Muscle layer of duodenum (tissue), 2 donors: ENCODE data around the gene SLC29A3.
"Not testable (repeated sequence)": the region's sequence is repeated elsewhere in the genome, so short reads cannot be mapped to it uniquely, and the experiment has no call there.

ENCODE experiments used
- H3K27ac ChIP-seq: one replicate; pipeline ENCODE4 v1.7.0; 2013; ENCODE audit warnings: mild to moderate bottlenecking, low read length
- H3K27me3 ChIP-seq: one replicate; pipeline ENCODE4 v1.7.0; 2013; ENCODE audit warnings: low read depth, mild to moderate bottlenecking, control low read depth, low read length
- H3K36me3 ChIP-seq, 2 donors: one replicate each; pipeline ENCODE4 v1.7.0; 2013; ENCODE audit warnings: low read length in 2 of 2, control low read depth in 1 of 2, mild to moderate bottlenecking in 1 of 2; ENCODE audit not compliant: insufficient read depth in 2 of 2, control insufficient read depth in 1 of 2
- H3K4me1 ChIP-seq, 2 donors: one replicate each; pipeline ENCODE4 v1.7.0; 2013; ENCODE audit warnings: low read length in 2 of 2, mild to moderate bottlenecking in 2 of 2, control low read depth in 1 of 2, moderate library complexity in 1 of 2; ENCODE audit not compliant: insufficient read depth in 2 of 2, control insufficient read depth in 1 of 2
- H3K4me3 ChIP-seq, 2 donors: one replicate each; pipeline ENCODE4 v1.7.0; 2013; ENCODE audit warnings: low read length in 2 of 2, low read depth in 1 of 2, mild to moderate bottlenecking in 1 of 2
- H3K9me3 ChIP-seq, 2 donors: one replicate each; pipeline ENCODE4 v1.7.0; 2013; ENCODE audit warnings: low read length in 2 of 2, control low read depth in 1 of 2, mild to moderate bottlenecking in 1 of 2; ENCODE audit not compliant: control insufficient read depth in 1 of 2
- donor health status: healthy.

Gene SLC29A3

GRCh38 chr10:71351628-71352319 is 32.7 kb downstream of the SLC29A3 start:
- no peak overlapping the region for H3K27ac ChIP-seq
- peaks cover 12 to 16% of the 10 kb centered on the region in 2 donors for H3K36me3 ChIP-seq

DNA sequence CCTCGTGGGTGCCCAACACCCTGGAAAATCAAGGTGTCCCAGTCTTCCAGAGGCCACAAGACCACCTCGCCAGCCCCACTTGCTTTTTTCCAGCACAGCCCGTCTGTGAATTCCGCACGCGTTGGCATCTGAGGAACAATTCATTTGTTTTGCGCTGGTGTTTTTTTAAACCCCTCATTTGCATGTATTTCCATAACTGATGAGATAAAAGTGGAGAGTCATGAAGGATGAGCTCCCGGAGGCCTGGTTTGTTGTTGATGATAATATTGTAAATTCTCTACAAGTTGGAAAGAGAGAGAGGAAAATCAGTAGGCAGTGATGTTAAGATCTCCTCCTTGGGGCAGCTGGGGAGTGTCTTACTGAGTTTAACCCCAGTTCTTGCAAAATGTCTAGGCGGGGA is 34.6 kb downstream of the SLC29A3 start:
- Histone ChIP-seq H3K27me3 (no peaks in the 10 kb centered on the region), H3K9me3 (no peaks in the 10 kb centered on the region), H3K36me3 (peaks cover 12 to 23% of the 10 kb centered on the region in 2 donors), H3K4me1 (no peaks in the 10 kb centered on the region), H3K4me3 (no peak overlapping the region), H3K27ac (no peak overlapping the region)

More at GRCh38 chr10:71351628-71352319, 32.7 kb downstream of the SLC29A3 start:
- H3K9me3 ChIP-seq: no peaks in the 10 kb centered on the region
- no peaks in the 10 kb centered on the region for H3K4me1 ChIP-seq
- no peaks in the 10 kb centered on the region for H3K27me3 ChIP-seq
- no peak overlapping the region for H3K4me3 ChIP-seq

DNA sequence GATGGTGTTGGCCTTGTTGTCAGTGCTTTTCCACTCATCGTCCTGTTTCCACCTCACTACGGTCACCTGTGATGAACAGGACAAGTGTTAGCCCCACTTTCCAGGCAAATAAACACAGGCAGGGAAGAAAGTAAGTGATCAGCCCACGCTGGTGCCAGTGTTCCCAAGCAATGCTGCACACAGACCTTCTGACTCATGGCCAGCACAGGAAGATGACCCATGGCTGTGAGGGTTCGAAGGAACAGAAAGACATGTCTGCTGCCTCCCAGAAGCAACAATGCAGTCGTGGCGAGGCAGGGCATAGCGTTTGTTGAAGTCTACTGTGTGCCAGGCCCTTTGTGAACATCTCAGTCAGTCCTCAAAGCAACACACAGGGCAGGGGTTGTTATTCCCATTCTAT is 35.7 kb downstream of the SLC29A3 start:
- Histone ChIP-seq H3K4me1 (no peaks in the 10 kb centered on the region), H3K27ac (no peak overlapping the region), H3K27me3 (no peaks in the 10 kb centered on the region), H3K36me3 (peaks cover 12 to 23% of the 10 kb centered on the region in 2 donors), H3K4me3 (no peak overlapping the region), H3K9me3 (no peaks in the 10 kb centered on the region)

DNA sequence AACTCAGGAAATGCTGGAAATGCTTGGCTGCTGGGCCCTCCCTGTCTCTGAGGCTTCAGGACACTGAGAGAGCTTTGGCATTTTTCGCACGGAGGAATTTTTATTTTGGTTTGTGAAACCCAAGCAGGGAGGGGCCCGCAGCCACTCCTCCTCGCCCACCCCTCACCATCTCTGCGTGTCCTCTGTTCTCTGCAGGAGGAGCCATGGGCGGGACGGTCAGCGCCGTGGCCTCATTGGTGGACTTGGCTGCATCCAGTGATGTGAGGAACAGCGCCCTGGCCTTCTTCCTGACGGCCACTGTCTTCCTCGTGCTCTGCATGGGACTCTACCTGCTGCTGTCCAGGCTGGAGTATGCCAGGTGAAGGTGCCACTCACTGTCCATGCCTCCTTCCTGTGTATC is 36.8 kb downstream of the SLC29A3 start:
- Histone ChIP-seq H3K36me3 (peaks cover 12 to 23% of the 10 kb centered on the region in 2 donors), H3K27me3 (no peaks in the 10 kb centered on the region), H3K4me3 (no peak overlapping the region), H3K9me3 (no peaks in the 10 kb centered on the region), H3K27ac (no peak overlapping the region), H3K4me1 (no peaks in the 10 kb centered on the region)

- peaks cover 12 to 31% of the 10 kb centered on the region in 2 donors for H3K36me3 ChIP-seq
- no peak overlapping the region for H3K27ac ChIP-seq
- no peaks in the 10 kb centered on the region for H3K4me1 ChIP-seq
- no peak overlapping the region for H3K4me3 ChIP-seq
- no peaks in the 10 kb centered on the region for H3K9me3 ChIP-seq
- no peaks in the 10 kb centered on the region for H3K27me3 ChIP-seq
These were observed 38.8 kb downstream of the SLC29A3 start for GRCh38 chr10:71357792-71358265.

- Histone ChIP-seq H3K4me3 (no peak overlapping the region), H3K27ac (no peak overlapping the region), H3K4me1 (no peaks in the 10 kb centered on the region)
These were observed 39.2 kb downstream of the SLC29A3 start for GRCh38 chr10:71358277-71358676.

DNA sequence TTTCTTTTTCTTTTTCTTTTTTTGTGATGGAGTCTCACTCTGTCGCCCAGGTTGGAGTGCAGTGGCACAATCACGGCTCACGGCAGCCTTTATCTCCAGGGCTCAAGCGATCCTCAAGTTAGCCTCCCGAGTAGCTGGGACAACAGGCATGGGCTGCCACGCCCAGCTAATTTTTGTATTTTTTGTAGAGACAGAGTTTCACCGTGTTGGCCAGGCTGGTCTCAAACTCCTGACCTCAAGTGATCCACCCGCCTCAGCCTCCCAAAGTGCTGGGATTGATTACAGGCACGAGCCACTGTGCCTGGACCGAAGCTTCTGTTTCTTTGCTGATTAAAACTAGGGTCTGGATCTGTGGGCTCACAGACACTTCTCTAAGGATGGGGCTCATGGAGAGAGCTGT is 39.8 kb downstream of the SLC29A3 start:
- H3K9me3 ChIP-seq, H3K4me3 ChIP-seq, H3K27ac ChIP-seq, H3K4me1 ChIP-seq, H3K27me3 ChIP-seq: not testable (repeated sequence)
- peaks cover 12 to 35% of the 10 kb centered on the region in 2 donors for H3K36me3 ChIP-seq

More at GRCh38 chr10:71358277-71358676, 39.2 kb downstream of the SLC29A3 start:
- Histone ChIP-seq H3K36me3 (peaks cover 12 to 35% of the 10 kb centered on the region in 2 donors), H3K9me3 (no peaks in the 10 kb centered on the region), H3K27me3 (no peaks in the 10 kb centered on the region)

DNA sequence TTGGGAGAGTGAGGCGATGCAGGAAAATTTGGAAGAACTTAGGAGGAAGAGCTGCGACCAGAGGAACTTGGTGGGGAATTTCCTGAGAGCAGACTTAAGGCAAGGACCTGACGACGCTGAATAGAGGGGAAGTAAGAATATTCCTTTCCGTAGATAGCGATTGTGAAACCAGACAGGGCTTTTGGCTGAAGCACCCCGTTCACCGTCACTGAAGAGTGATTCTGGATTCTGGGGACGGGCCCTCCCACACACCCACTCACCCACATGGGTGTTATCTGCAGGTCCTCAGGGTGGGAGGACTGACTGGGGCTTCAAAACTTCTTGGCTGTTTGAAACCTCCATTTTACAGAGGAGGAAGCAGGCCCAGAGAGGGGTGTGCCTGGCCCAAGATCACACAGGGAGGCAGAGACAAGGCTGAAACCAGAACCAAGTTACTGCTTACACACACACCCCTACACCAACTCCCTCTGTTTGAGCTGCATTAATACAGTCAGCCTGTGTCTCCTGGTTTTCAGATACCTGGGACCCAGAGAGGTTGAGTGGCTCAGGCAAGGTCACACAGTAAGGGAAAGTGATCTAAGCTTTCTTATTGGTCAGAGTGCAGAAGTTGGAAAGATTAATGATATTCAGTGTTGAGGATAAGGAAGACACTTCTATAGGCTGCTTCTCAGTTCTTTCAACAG is 40.4 kb downstream of the SLC29A3 start:
- no peak overlapping the region for H3K27ac ChIP-seq
- peaks cover 11 to 32% of the 10 kb centered on the region in 2 donors for H3K36me3 ChIP-seq
- no peaks in the 10 kb centered on the region for H3K9me3 ChIP-seq
- H3K27me3 ChIP-seq: no peaks in the 10 kb centered on the region
- H3K4me1 ChIP-seq: no peaks in the 10 kb centered on the region
- no peak overlapping the region for H3K4me3 ChIP-seq

DNA sequence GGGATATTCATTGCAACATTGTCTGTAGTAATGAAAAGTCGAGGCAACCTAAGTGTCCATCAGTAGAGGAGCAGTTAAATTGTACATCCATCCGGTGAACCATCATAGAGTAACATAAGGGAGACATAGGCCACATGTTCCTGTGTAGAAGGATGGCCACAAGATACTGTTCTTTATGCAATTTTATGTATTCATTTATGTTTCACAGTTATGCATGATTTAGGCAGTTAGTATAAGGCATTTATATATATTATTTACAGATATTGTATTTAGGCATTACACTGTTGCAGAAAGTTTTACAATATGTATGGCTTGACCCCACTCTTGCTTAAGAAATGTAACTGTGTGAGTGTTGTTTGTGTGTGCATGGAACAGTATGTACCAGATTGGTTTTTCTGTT is 41.7 kb downstream of the SLC29A3 start:
- Histone ChIP-seq H3K36me3 (peaks cover 6 to 26% of the 10 kb centered on the region in 2 donors), H3K27ac (no peak overlapping the region), H3K27me3 (no peaks in the 10 kb centered on the region), H3K4me1 (no peaks in the 10 kb centered on the region), H3K9me3 (no peaks in the 10 kb centered on the region), H3K4me3 (no peak overlapping the region)

DNA sequence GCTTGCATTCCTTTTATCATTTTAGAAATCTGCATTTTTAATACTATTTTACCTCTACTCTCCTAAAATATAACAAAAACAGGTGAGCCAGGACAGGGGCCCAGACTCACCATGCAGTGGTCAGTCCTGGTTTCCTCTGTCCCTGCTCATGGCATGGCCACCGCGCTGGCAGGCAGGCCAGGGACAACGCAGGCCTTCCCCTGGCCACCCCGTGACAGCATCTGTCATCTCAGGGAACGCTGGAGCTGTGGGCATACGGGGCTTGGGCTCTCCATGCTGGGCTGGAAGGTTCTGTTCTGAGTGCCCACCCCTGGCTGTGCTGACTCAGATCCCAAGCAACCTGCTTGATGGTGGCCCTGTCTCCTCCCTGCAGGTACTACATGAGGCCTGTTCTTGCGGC is 42.5 kb downstream of the SLC29A3 start:
- Histone ChIP-seq H3K27ac (no peak overlapping the region), H3K4me3 (no peak overlapping the region), H3K36me3 (peaks cover 6 to 19% of the 10 kb centered on the region in 2 donors), H3K4me1 (no peaks in the 10 kb centered on the region), H3K27me3 (no peaks in the 10 kb centered on the region), H3K9me3 (no peaks in the 10 kb centered on the region)

DNA sequence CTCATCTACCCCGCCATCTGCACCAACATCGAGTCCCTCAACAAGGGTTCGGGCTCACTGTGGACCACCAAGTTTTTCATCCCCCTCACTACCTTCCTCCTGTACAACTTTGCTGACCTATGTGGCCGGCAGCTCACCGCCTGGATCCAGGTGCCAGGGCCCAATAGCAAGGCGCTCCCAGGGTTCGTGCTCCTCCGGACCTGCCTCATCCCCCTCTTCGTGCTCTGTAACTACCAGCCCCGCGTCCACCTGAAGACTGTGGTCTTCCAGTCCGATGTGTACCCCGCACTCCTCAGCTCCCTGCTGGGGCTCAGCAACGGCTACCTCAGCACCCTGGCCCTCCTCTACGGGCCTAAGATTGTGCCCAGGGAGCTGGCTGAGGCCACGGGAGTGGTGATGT is 43.1 kb downstream of the SLC29A3 start:
- no peaks in the 10 kb centered on the region for H3K9me3 ChIP-seq
- peaks cover 6 to 19% of the 10 kb centered on the region in 2 donors for H3K36me3 ChIP-seq
- H3K27me3 ChIP-seq: no peaks in the 10 kb centered on the region
- no peak overlapping the region for H3K27ac ChIP-seq
- no peak overlapping the region for H3K4me3 ChIP-seq
- no peaks in the 10 kb centered on the region for H3K4me1 ChIP-seq
